HG02588 (cell line): ENCODE data around the gene KIAA1217.
"Not testable (repeated sequence)": the region's sequence is repeated elsewhere in the genome, so short reads cannot be mapped to it uniquely, and the experiment has no call there.

Experiments used
- ATAC-seq: cut with Tn5 transposase; IDR thresholded peaks from one replicate; pipeline ENCODE4 v1.9.1; 2021; ENCODE audit warnings: mild to moderate bottlenecking, moderate library complexity; ENCODE audit not compliant: unreplicated experiment

Gene KIAA1217

GRCh38 chr10:24333736-24334135, 124.8 kb downstream of the KIAA1217 start:
- ATAC-seq, result no peak

GRCh38 chr10:24334279-24334939, 125.5 kb downstream of the KIAA1217 start:
- no peak for ATAC-seq

GRCh38 chr10:24337723-24338122, 128.8 kb downstream of the KIAA1217 start:
- ATAC-seq, result not testable (repeated sequence)

GRCh38 chr10:24339387-24339786, 130.4 kb downstream of the KIAA1217 start:
- ATAC-seq, result no peak

- ATAC-seq, result no peak
Observed at GRCh38 chr10:24340446-24340845, 131.5 kb downstream of the KIAA1217 start.

- no peak for ATAC-seq
Observed at GRCh38 chr10:24340883-24341282, 131.9 kb downstream of the KIAA1217 start.

GRCh38 chr10:24341371-24341770, 132.4 kb downstream of the KIAA1217 start:
- no peak for ATAC-seq

GRCh38 chr10:24341897-24342296, 133.0 kb downstream of the KIAA1217 start:
- no peak for ATAC-seq

GRCh38 chr10:24343686-24344085, 134.7 kb downstream of the KIAA1217 start:
- no peak for ATAC-seq

GRCh38 chr10:24344279-24344678, 135.3 kb downstream of the KIAA1217 start:
- no peak for ATAC-seq

GRCh38 chr10:24344695-24345463, 135.9 kb downstream of the KIAA1217 start:
- ATAC-seq, result no peak

- ATAC-seq, result no peak
Observed at GRCh38 chr10:24346877-24347519, 138.1 kb downstream of the KIAA1217 start.

- ATAC-seq, result no peak
Observed at GRCh38 chr10:24349379-24350001, 140.6 kb downstream of the KIAA1217 start.

GRCh38 chr10:24350070-24350921, 141.4 kb downstream of the KIAA1217 start:
- no peak for ATAC-seq

- ATAC-seq, result not testable (repeated sequence)
Observed at GRCh38 chr10:24350922-24351225, 141.9 kb downstream of the KIAA1217 start.

GRCh38 chr10:24351961-24352360, 143.0 kb downstream of the KIAA1217 start:
- ATAC-seq, result no peak

- no peak for ATAC-seq
Observed at GRCh38 chr10:24352399-24352798, 143.5 kb downstream of the KIAA1217 start.

- no peak for ATAC-seq
Observed at GRCh38 chr10:24353319-24353718, 144.4 kb downstream of the KIAA1217 start.

GRCh38 chr10:24355056-24355688, 146.2 kb downstream of the KIAA1217 start:
- ATAC-seq, result no peak

GRCh38 chr10:24357344-24358004, 148.5 kb downstream of the KIAA1217 start:
- ATAC-seq, result no peak
